ENCODE measurements around the gene PINK1. TPM values are rescaled to one million over a fixed set of nuclear protein-coding genes. Genes with fewer than 3 reads are reported as not detected.

The PINK1 gene
- total RNA-seq, 1 experiment from 2014 or later, result 17.0 TPM

GRCh38 chr1:20590306-20590777, 42.9 kb upstream of the PINK1 start:
- TF ChIP-seq, protein P1, sequence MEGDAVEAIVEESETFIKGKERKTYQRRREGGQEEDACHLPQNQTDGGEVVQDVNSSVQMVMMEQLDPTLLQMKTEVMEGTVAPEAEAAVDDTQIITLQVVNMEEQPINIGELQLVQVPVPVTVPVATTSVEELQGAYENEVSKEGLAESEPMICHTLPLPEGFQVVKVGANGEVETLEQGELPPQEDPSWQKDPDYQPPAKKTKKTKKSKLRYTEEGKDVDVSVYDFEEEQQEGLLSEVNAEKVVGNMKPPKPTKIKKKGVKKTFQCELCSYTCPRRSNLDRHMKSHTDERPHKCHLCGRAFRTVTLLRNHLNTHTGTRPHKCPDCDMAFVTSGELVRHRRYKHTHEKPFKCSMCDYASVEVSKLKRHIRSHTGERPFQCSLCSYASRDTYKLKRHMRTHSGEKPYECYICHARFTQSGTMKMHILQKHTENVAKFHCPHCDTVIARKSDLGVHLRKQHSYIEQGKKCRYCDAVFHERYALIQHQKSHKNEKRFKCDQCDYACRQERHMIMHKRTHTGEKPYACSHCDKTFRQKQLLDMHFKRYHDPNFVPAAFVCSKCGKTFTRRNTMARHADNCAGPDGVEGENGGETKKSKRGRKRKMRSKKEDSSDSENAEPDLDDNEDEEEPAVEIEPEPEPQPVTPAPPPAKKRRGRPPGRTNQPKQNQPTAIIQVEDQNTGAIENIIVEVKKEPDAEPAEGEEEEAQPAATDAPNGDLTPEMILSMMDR (conservative IDR thresholded peaks at IDR 0.05), result no peak
- Histone ChIP-seq H3K9ac (ENCODE audit: extremely low read depth, insufficient read length, low read length) (no peak overlapping the region), H3K56ac (ENCODE audit: insufficient read length, low read depth, low read length) (no peak overlapping the region), H2BK5ac (ENCODE audit: insufficient read length, low read length) (no peak overlapping the region), H2BK20ac (ENCODE audit: low read depth, low read length, poor library complexity, severe bottlenecking) (no peak overlapping the region), H4K20me1 (ENCODE audit: control insufficient read depth, insufficient read depth, insufficient read length) (peaks cover 2% of the 10 kb centered on the region), H3K4ac (ENCODE audit: low read depth, low read length) (no peak overlapping the region), H2AK5ac (ENCODE audit: insufficient read length, low read length) (no peak overlapping the region), H3K79me2 (ENCODE audit: insufficient read depth, low read length) (no peaks in the 10 kb centered on the region), H3K23me2 (ENCODE audit: insufficient read length, low read depth, low read length, poor library complexity, severe bottlenecking) (no peaks in the 10 kb centered on the region), H2AFZ (ENCODE audit: low read length) (no peak overlapping the region), H3K27ac (ENCODE audit: insufficient read length, low read depth, low read length) (no peak overlapping the region), H3K4me2 (ENCODE audit: insufficient read depth, insufficient read length, low read length) (no peak overlapping the region), H3K18ac (ENCODE audit: insufficient read length, low read depth, low read length) (no peak overlapping the region), H3T11ph (ENCODE audit: low read length) (no peak overlapping the region), H4K91ac (ENCODE audit: insufficient read length, low read depth, low read length) (no peak overlapping the region), H4K5ac (ENCODE audit: insufficient read length, low read depth, low read length) (no peak overlapping the region), H3K23ac (ENCODE audit: insufficient read length, low read depth, low read length) (no peak overlapping the region), H2BK12ac (ENCODE audit: insufficient read length, low read depth, low read length) (no peak overlapping the region), H3K27me3 (ENCODE audit: insufficient read depth, low read length) (no peaks in the 10 kb centered on the region), H3K9me3 (ENCODE audit: control insufficient read depth, low read depth, low read length) (no peaks in the 10 kb centered on the region), H2BK15ac (ENCODE audit: low read depth, low read length) (no peak overlapping the region), H3K14ac (ENCODE audit: insufficient read depth, low read length) (no peak overlapping the region), H4K8ac (replicated peaks; ENCODE audit: insufficient read length, low read depth, low read length) (no peak overlapping the region), H3K4me1 (ENCODE audit: insufficient read depth, low read length) (no peaks in the 10 kb centered on the region), H3K79me1 (ENCODE audit: insufficient read depth, low read depth, low read length, poor library complexity, severe bottlenecking) (no peaks in the 10 kb centered on the region), H2BK120ac (ENCODE audit: low read depth, low read length, poor library complexity, severe bottlenecking) (no peak overlapping the region)
- no peak overlapping the region for H3K27ac Mint-ChIP-seq
- H3K36me3 Mint-ChIP-seq (ENCODE audit: insufficient read depth in 1 of 3, low read depth in 3 of 3), result no peaks in the 10 kb centered on the region; a peak in 1 of 7 replicates
- no CpG with 5 or more reads among the region's 7 CpGs for WGBS (ENCODE audit: extremely low coverage, insufficient read length, low lambda C conversion rate)
- peak overlapping the region in 1 of 2 experiments; percentile 4; a peak in 1 of 5 replicates for H3K4me3 Mint-ChIP-seq
- peaks cover 13% of the 10 kb centered on the region for H3K27me3 Mint-ChIP-seq (ENCODE audit: low read depth)
- H3K4me1 Mint-ChIP-seq, result peaks cover 20 to 33% of the 10 kb centered on the region in 2 experiments
- DNase-seq, result no peak
- no peaks in the 10 kb centered on the region; a peak in 2 of 5 replicates for H3K9me3 Mint-ChIP-seq
